Activated T-cell treated with anti-CD3 and anti-CD28 coated beads, Interleukin-2, amount 50 U/mL, for 1 hour (primary cell): ENCODE data around the gene ASPG.
A peak's percentile ranks its signal among the peaks of the same experiment; 100 is the strongest.

Source experiments
- DNase-seq: peaks from one replicate; pipeline ENCODE4 v3.0.0-alpha.2; 2020

Gene ASPG

GRCh38 chr14:104085032-104085888 is at the start of gene ASPG:
Gene ASPG, plus strand, starts transcription at chr14:104085700. Its CDS starts 71 bp downstream, at chr14:104085771.
- peak; percentile 18 for DNase-seq

- DNase-seq: no peak
Measured at GRCh38 chr14:104036212-104036611, 49.3 kb upstream of the ASPG start.

GRCh38 chr14:104037074-104037473 is 48.4 kb upstream of the ASPG start:
- no peak for DNase-seq

- DNase-seq: no peak
Measured at GRCh38 chr14:104037903-104038302, 47.6 kb upstream of the ASPG start.

GRCh38 chr14:104039214-104039613 is 46.3 kb upstream of the ASPG start:
- no peak for DNase-seq

GRCh38 chr14:104040539-104040938 is 45.0 kb upstream of the ASPG start:
- no peak for DNase-seq

GRCh38 chr14:104041430-104042104 is 43.9 kb upstream of the ASPG start:
- no peak for DNase-seq

- no peak for DNase-seq
Measured at GRCh38 chr14:104044016-104044415, 41.5 kb upstream of the ASPG start.

GRCh38 chr14:104047761-104048160 is 37.7 kb upstream of the ASPG start:
- DNase-seq: no peak

GRCh38 chr14:104048758-104049507 is 36.6 kb upstream of the ASPG start:
- DNase-seq: no peak

- DNase-seq: no peak
Measured at GRCh38 chr14:104049576-104050240, 35.8 kb upstream of the ASPG start.

GRCh38 chr14:104051092-104051813 is 34.2 kb upstream of the ASPG start:
- no peak for DNase-seq

- no peak for DNase-seq
Measured at GRCh38 chr14:104054222-104054905, 31.1 kb upstream of the ASPG start.

- DNase-seq: no peak
Measured at GRCh38 chr14:104062281-104062680, 23.2 kb upstream of the ASPG start.

- no peak for DNase-seq
Measured at GRCh38 chr14:104064003-104064402, 21.5 kb upstream of the ASPG start.

GRCh38 chr14:104066279-104066678 is 19.2 kb upstream of the ASPG start:
- DNase-seq: no peak

GRCh38 chr14:104066719-104067295 is 18.7 kb upstream of the ASPG start:
- no peak for DNase-seq

- DNase-seq: no peak
Measured at GRCh38 chr14:104069541-104069940, 16.0 kb upstream of the ASPG start.

- DNase-seq: no peak
Measured at GRCh38 chr14:104072586-104072985, 12.9 kb upstream of the ASPG start.

- no peak for DNase-seq
Measured at GRCh38 chr14:104073764-104074163, 11.7 kb upstream of the ASPG start.

- no peak for DNase-seq
Measured at GRCh38 chr14:104075530-104076151, 9.9 kb upstream of the ASPG start.
